D341Med (cell line): Measurements from ENCODE around the gene BATF2.
"Not testable (repeated sequence)": the region's sequence is repeated elsewhere in the genome, so short reads cannot be mapped to it uniquely, and the experiment has no call there.

ENCODE experiments used
- DNase-seq: peaks from one replicate; pipeline ENCODE4 v3.0.0; 2012; ENCODE audit warnings: low spot score

BATF2 gene

DNA sequence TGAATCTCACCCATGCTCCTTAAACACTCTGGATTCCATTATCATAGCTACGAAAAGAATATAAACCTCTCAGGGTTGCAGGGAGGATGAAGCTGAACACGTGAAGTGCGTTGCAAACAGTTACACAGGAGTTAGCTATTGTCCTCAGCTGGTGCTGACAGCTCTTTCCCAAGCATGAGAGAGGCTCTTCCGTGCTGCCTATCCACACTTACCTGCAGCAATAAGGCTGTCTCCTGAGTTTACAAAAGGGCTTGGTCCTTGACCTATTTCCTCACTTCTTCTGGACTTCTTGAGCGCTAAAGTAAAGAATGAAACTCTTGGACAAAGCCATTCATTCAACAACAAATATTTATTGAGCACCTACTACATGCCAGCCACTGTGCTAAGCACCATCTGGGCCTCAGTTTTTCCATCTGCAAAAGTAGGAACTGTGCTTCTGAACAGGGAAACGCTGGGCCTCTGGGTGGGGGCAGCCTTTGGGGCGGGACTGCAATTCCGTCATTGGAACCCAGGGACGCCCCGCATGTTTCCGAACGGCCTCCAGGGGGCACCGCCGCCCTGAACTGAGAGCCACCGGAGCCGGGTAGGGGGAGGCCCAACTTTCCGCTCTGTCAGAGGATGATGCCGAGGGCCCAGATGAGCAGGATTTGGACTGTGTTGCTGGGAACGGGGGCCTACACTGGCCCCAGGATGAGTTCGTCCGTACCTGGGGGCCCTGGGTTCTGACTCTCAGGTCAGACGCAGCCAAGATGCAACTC, 16.5 kb upstream of the BATF2 start:
- DNase-seq = peak; percentile 92

DNA sequence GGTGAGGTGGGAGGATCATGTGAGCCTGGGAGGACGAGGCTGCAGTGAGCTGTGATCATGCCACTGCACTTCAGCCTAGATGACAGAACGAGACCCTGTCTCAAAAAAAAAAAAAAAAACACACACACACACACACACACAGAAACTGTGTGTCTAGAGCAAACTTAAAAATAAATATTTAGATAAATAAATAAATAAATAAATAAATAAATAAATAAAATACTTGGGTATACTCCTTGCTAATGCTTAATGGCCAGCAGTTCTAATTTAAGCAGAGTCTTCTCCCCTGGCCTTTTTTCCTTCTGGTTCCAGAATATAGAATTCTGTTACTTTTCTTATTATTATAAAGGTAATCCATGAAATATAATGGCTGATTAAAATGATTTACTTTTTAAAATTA, 12.1 kb upstream of the BATF2 start:
- no peak for DNase-seq

- DNase-seq = no peak
Measured at GRCh38 chr11:65008016-65008415, 11.2 kb upstream of the BATF2 start.

GRCh38 chr11:65003968-65004367, 7.2 kb upstream of the BATF2 start:
- DNase-seq = not testable (repeated sequence)

GRCh38 chr11:65003282-65003681, 6.5 kb upstream of the BATF2 start:
- DNase-seq = no peak

DNA sequence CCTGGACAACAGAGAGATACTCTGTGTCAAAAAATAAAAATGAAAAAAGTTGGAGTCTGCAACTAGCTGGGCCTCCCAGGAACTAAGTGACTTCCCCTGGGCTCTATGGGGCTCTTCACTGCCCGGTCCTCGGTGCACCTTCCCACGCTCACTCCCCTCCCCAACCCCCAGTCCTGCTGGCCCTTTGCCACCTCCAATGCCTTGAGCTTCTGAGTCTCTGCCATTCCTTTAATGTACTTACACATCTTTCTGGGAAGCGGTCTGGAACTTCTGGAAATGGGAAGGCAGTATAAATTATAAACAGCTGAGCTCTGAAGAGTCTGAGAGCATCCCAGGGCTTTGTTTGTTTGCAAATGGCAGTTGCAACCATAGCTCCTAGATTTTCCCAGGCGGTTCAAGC, 5.9 kb upstream of the BATF2 start:
- no peak for DNase-seq

DNA sequence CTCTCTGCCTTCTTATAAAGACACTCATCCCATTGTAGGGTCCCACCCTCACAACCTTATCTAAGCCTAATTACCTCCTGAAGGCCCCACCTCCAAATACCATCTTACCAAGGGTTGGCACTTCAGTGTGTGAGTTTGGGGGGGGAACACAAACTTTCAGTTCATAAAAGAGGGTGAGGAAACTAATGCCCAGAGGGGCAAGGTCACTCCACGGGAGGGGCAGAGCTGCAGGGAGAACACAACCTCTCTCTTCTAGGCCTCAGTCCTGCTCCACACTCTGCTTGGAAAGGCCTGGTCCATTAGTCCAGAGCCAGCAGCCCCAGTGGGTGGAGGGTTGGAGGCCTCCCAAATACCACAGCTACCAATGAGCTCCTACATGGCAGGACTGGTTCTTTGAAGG, 2.7 kb upstream of the BATF2 start:
- DNase-seq = no peak

GRCh38 chr11:64998690-64999431, 2.1 kb upstream of the BATF2 start:
- DNase-seq = no peak

DNA sequence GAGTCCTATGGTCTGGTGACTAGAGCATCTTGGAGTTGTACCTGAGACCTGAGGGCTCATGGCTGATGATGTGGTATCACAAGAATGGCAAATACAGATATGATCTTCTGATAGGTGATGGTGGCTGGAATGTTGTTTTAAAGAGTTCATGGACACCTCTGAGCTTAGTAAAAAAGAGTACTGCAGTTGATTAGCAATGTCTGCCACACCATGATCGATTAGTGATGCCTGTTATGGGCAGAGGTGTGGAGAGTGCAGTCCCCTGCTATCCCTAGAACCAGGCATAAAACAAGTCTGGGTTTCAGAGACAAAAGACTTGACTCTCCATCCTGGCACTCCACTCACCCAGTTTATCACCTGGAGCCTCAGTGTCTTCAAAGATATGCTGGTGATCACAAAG, 1.4 kb upstream of the BATF2 start:
- DNase-seq = no peak

GRCh38 chr11:64996327-64996709, 453 bp downstream of the BATF2 start:
- no peak for DNase-seq

GRCh38 chr11:64994318-64994717, 2.5 kb downstream of the BATF2 start:
- DNase-seq = no peak

GRCh38 chr11:64990222-64990923, 6.4 kb downstream of the BATF2 start:
- no peak for DNase-seq

DNA sequence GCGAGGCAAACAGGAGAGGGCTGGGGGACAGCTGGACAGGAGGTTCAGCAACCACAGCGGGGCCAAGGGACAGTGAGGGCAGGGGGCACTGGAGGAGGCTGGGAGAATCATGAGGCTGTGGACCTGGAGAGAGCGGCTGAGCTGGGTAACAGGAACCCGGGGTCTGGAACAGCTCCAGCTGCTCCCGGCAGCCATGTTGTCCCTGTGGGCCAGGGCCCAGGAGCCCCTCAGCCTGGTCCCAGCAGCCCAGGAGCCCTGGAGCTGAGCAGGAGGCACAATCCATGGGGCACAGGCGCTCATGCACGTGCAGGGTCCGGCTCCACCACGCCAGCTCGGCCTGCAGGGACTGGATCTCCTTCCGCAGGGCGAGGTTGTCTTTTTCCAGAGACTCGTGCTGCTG, 7.4 kb downstream of the BATF2 start:
- DNase-seq = no peak

GRCh38 chr11:64987998-64988854, 8.5 kb downstream of the BATF2 start:
- no peak for DNase-seq

DNA sequence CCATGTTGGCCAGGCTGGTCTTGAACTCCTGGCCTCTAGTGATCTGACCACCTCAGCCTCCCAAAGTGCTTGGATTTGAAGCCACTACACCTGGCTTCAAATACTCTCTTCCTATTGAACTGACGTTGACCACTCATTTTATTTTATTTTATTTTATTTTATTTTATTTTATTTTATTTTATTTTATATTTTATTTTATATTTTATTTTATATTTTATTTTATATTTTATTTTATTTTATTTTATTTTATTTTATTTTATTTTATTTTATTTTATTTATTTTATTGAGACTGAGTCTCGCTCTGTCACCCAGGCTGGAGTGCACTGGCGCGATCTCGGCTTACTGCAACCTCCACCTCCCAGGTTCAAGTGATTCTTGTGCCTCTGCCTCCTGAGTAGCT, 13.4 kb downstream of the BATF2 start:
- not testable (repeated sequence) for DNase-seq

GRCh38 chr11:64976651-64977050, 20.1 kb downstream of the BATF2 start:
- no peak for DNase-seq

DNA sequence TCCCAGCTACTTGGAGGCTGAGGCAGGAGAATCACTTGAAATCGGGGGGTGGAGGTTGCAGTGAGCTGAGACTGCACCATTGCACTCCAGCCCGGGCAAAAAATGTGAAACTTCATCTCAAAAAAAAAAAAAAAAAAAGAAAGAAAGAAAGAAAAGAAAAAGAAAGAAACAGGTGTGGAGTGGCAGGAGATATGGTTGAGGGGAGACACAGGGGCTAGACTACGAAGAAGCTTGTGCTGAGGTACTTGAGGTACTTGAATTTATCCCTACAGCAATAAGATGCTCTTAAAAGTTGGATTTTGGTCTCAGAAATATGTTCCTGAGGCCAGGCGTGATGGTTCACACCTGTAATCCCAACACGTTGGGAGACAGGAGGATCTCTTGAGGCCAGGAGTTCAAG, 22.6 kb downstream of the BATF2 start:
- DNase-seq = no peak

- DNase-seq = no peak
Measured at GRCh38 chr11:64971421-64972233, 25.1 kb downstream of the BATF2 start, which contains the start of gene MAJIN. MAJIN (minus strand) TSS chr11:64972108; CDS start chr11:64959405, 12,703 bp downstream.

GRCh38 chr11:64970731-64971151, 26.0 kb downstream of the BATF2 start:
- DNase-seq = no peak

GRCh38 chr11:64969209-64969608, 27.6 kb downstream of the BATF2 start:
- no peak for DNase-seq

GRCh38 chr11:64967375-64967774, 29.4 kb downstream of the BATF2 start:
- no peak for DNase-seq
